HEK293 (cell line): ENCODE results near the gene HOXC10.

Experiments
- CTCF ChIA-PET: fragments of 350-600 bp; formaldehyde crosslinking; extraction: SDS; loops from one replicate; lab custom pipeline; 2021; ENCODE audit warnings: antibody characterized with exemption; lab: Yijun Ruan, JAX
- POLR2A ChIA-PET: fragments of 300-600 bp; formaldehyde crosslinking; extraction: SDS; loops from one replicate; lab custom pipeline; 2020; ENCODE audit warnings: antibody characterized with exemption, inconsistent platforms; lab: Yijun Ruan, JAX
- H3K27ac ChIP-seq: fragments of 200-500 bp; sonication (Bioruptor generic); 2 replicates; pipeline ENCODE4 v1.5.1; 2014; ENCODE audit warnings: low read depth, low read length, control low read depth, inconsistent platforms; ENCODE audit errors: extremely low read depth
- H3K36me3 ChIP-seq, 2 experiments: fragments of 200-500 bp in 1 of 2; sonication (Bioruptor generic) in 1 of 2; 1 replicate in 1 of 2; 2 replicates in 1 of 2; pipeline ENCODE4 v1.5.1; 2014 to 2017; ENCODE audit warnings: inconsistent platforms in 2 of 2, low read length in 2 of 2; ENCODE audit not compliant: control insufficient read depth in 2 of 2, insufficient read depth in 1 of 2
- H3K4me1 ChIP-seq: fragments of 200-500 bp; sonication (Bioruptor generic); 2 replicates; pipeline ENCODE4 v1.5.1; 2014; ENCODE audit warnings: mild to moderate bottlenecking, low read length, inconsistent platforms; ENCODE audit not compliant: control insufficient read depth, insufficient read depth
- H3K4me3 ChIP-seq: 2 replicates; pipeline ENCODE4 v1.5.1; 2011; ENCODE audit warnings: low read depth, mild to moderate bottlenecking, control low read depth, low read length, moderate library complexity
- H3K9me3 ChIP-seq: fragments of 200-500 bp; sonication (Bioruptor generic); 2 replicates; pipeline ENCODE4 v1.5.1; 2014; ENCODE audit warnings: low read depth, low read length, inconsistent platforms; ENCODE audit not compliant: control insufficient read depth, insufficient read depth
- GLIS1 ChIP-seq: fragments of 450-650 bp; formaldehyde crosslinking; IDR thresholded peaks from 2 replicates; pipeline ENCODE4 v1.5.1; 2016; ENCODE audit warnings: missing biosample characterization, missing genetic modification characterization
- IKZF3 ChIP-seq: fragments of 450-650 bp; IDR thresholded peaks from 2 replicates; pipeline ENCODE4 v1.5.0; 2018; ENCODE audit warnings: missing biosample characterization, mild to moderate bottlenecking, missing genetic modification characterization, moderate library complexity
- KLF8 ChIP-seq: fragments of 450-650 bp; formaldehyde crosslinking; IDR thresholded peaks from 2 replicates; pipeline ENCODE4 v1.5.1; 2016; ENCODE audit warnings: missing biosample characterization, missing genetic modification characterization
- ZBTB1 ChIP-seq: fragments of 450-650 bp; formaldehyde crosslinking; IDR thresholded peaks from 2 replicates; pipeline ENCODE4 v1.5.1; 2016; ENCODE audit warnings: missing biosample characterization, missing genetic modification characterization
- ZBTB48 ChIP-seq: fragments of 450-650 bp; formaldehyde crosslinking; IDR thresholded peaks from 2 replicates; pipeline ENCODE4 v1.5.1; 2016; ENCODE audit warnings: missing biosample characterization, missing genetic modification characterization
- ZBTB8A ChIP-seq: fragments of 450-650 bp; formaldehyde crosslinking; IDR thresholded peaks from 2 replicates; pipeline ENCODE4 v1.5.1; 2016; ENCODE audit warnings: missing biosample characterization, missing genetic modification characterization
- ZNF155 ChIP-seq: fragments of 450-650 bp; formaldehyde crosslinking; IDR thresholded peaks from 2 replicates; pipeline ENCODE4 v1.5.1; 2016; ENCODE audit warnings: missing biosample characterization, missing genetic modification characterization
- ZNF184 ChIP-seq: fragments of 450-650 bp; IDR thresholded peaks from 2 replicates; pipeline ENCODE4 v1.5.1; 2018; ENCODE audit warnings: missing biosample characterization, mild to moderate bottlenecking, missing genetic modification characterization
- ZNF202 ChIP-seq: fragments of 450-650 bp; formaldehyde crosslinking; IDR thresholded peaks from 2 replicates; pipeline ENCODE4 v1.5.1; 2016; ENCODE audit warnings: missing biosample characterization, missing genetic modification characterization, borderline replicate concordance
- ZNF221 ChIP-seq: fragments of 450-650 bp; formaldehyde crosslinking; IDR thresholded peaks from 2 replicates; pipeline ENCODE4 v1.5.1; 2017; ENCODE audit warnings: missing biosample characterization, missing genetic modification characterization, borderline replicate concordance
- ZNF266 ChIP-seq: fragments of 450-650 bp; formaldehyde crosslinking; IDR thresholded peaks from 2 replicates; pipeline ENCODE4 v1.5.1; 2016; ENCODE audit warnings: missing biosample characterization, missing genetic modification characterization, low read depth
- ZNF433 ChIP-seq: fragments of 450-650 bp; formaldehyde crosslinking; IDR thresholded peaks from 2 replicates; pipeline ENCODE4 v1.5.1; 2016; ENCODE audit warnings: missing biosample characterization, missing genetic modification characterization, low read depth
- ZNF555 ChIP-seq: fragments of 450-650 bp; formaldehyde crosslinking; conservative IDR thresholded peaks from 2 replicates; pipeline ENCODE4 v1.5.1; 2017; ENCODE audit warnings: missing biosample characterization, mild to moderate bottlenecking, missing genetic modification characterization, inconsistent platforms
- ZNF629 ChIP-seq: fragments of 450-650 bp; formaldehyde crosslinking; IDR thresholded peaks from 2 replicates; pipeline ENCODE4 v1.5.1; 2017; ENCODE audit warnings: missing biosample characterization, missing genetic modification characterization
- ZNF701 ChIP-seq: fragments of 450-650 bp; formaldehyde crosslinking; IDR thresholded peaks from 2 replicates; pipeline ENCODE4 v1.5.1; 2016; ENCODE audit warnings: missing biosample characterization, missing genetic modification characterization
- TF ChIP-seq, protein P1 (sequence below): fragments of 450-650 bp; formaldehyde crosslinking; IDR thresholded peaks from 2 replicates; pipeline ENCODE4 v1.5.1; 2016; ENCODE audit warnings: missing biosample characterization, missing genetic modification characterization
- TF ChIP-seq, protein P2 (sequence below): fragments of 450-650 bp; formaldehyde crosslinking; IDR thresholded peaks from 2 replicates; pipeline ENCODE4 v1.5.1; 2016; ENCODE audit warnings: missing biosample characterization, missing genetic modification characterization
- TF ChIP-seq, protein P3 (sequence below): fragments of 450-650 bp; formaldehyde crosslinking; IDR thresholded peaks from 2 replicates; pipeline ENCODE4 v1.5.1; 2016; ENCODE audit warnings: missing biosample characterization, missing genetic modification characterization
- TF ChIP-seq, protein P4 (sequence below): fragments of 450-650 bp; formaldehyde crosslinking; IDR thresholded peaks from 2 replicates; pipeline ENCODE4 v1.5.1; 2016; ENCODE audit warnings: missing biosample characterization, missing genetic modification characterization
- TF ChIP-seq, protein P5 (sequence below): fragments of 450-650 bp; formaldehyde crosslinking; conservative IDR thresholded peaks from 2 replicates; pipeline ENCODE4 v1.5.1; 2016; ENCODE audit warnings: low read depth, missing biosample characterization, missing genetic modification characterization
- TF ChIP-seq, protein P6 (sequence below): fragments of 450-650 bp; formaldehyde crosslinking; IDR thresholded peaks from 2 replicates; pipeline ENCODE4 v1.5.1; 2016; ENCODE audit warnings: missing biosample characterization, missing genetic modification characterization

Gene HOXC10

DNA sequence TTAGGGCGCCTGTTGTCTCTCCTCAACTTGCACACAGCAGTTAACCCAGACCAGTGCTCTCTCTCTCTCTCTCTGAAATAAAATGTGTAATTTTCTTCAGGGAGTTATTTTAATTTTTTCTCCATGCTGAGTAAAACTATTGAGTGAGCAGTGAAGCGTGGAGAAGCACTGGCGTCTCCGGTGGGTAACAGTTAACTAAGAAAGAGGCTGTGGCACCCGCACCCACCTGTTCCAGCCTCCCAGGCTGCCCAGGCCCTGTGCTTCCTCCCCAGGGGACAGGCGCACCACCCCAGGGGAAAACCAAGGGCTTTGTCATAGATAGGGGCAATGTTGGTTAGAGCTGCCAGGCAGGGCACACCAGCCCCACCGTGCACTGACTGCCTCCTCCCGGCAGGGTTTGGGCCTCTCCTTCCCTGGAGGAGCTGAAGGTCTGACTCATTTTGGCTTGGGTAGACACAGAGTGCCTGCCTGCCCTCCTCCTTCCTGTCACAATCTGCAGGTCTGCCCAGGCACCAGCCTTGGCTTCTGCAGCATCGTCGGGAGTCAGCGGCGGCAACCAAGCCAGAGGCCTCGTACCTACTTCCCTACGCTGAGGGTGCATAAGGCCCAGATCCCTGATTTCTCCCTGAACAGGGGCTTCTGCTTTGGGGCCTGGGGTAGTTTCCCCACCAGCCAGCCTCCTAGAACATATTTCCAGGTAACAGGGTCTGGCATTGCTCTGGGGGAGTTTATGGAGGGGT is 51.8 kb downstream of the HOXC10 start (continued):
- TF ChIP-seq, protein P1, sequence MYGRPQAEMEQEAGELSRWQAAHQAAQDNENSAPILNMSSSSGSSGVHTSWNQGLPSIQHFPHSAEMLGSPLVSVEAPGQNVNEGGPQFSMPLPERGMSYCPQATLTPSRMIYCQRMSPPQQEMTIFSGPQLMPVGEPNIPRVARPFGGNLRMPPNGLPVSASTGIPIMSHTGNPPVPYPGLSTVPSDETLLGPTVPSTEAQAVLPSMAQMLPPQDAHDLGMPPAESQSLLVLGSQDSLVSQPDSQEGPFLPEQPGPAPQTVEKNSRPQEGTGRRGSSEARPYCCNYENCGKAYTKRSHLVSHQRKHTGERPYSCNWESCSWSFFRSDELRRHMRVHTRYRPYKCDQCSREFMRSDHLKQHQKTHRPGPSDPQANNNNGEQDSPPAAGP (tag by site-specific recombination), result peak; percentile 85
- peak; percentile 54; the same call in 1 of the 2 replicates for TF ChIP-seq ZNF629 (tag by site-specific recombination)
- TF ChIP-seq ZBTB1, result 0 out of 2 replicates have a peak, but pooled peaks have one; percentile 19
- peak; percentile 72 for TF ChIP-seq ZBTB8A (tag by site-specific recombination)
- peak; percentile 71; the same call in 1 of the 2 replicates for TF ChIP-seq KLF8 (tag by site-specific recombination)
- TF ChIP-seq, protein P2, sequence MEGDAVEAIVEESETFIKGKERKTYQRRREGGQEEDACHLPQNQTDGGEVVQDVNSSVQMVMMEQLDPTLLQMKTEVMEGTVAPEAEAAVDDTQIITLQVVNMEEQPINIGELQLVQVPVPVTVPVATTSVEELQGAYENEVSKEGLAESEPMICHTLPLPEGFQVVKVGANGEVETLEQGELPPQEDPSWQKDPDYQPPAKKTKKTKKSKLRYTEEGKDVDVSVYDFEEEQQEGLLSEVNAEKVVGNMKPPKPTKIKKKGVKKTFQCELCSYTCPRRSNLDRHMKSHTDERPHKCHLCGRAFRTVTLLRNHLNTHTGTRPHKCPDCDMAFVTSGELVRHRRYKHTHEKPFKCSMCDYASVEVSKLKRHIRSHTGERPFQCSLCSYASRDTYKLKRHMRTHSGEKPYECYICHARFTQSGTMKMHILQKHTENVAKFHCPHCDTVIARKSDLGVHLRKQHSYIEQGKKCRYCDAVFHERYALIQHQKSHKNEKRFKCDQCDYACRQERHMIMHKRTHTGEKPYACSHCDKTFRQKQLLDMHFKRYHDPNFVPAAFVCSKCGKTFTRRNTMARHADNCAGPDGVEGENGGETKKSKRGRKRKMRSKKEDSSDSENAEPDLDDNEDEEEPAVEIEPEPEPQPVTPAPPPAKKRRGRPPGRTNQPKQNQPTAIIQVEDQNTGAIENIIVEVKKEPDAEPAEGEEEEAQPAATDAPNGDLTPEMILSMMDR (tag by site-specific recombination), result peak; percentile 80
- peak; percentile 94 for TF ChIP-seq ZBTB48 (tag by site-specific recombination)
- no peak for TF ChIP-seq ZNF555
- TF ChIP-seq ZNF155 (tag by site-specific recombination), result no peak
- peak; percentile 90 for TF ChIP-seq IKZF3
- no peak for TF ChIP-seq ZNF266 (tag by site-specific recombination)

DNA sequence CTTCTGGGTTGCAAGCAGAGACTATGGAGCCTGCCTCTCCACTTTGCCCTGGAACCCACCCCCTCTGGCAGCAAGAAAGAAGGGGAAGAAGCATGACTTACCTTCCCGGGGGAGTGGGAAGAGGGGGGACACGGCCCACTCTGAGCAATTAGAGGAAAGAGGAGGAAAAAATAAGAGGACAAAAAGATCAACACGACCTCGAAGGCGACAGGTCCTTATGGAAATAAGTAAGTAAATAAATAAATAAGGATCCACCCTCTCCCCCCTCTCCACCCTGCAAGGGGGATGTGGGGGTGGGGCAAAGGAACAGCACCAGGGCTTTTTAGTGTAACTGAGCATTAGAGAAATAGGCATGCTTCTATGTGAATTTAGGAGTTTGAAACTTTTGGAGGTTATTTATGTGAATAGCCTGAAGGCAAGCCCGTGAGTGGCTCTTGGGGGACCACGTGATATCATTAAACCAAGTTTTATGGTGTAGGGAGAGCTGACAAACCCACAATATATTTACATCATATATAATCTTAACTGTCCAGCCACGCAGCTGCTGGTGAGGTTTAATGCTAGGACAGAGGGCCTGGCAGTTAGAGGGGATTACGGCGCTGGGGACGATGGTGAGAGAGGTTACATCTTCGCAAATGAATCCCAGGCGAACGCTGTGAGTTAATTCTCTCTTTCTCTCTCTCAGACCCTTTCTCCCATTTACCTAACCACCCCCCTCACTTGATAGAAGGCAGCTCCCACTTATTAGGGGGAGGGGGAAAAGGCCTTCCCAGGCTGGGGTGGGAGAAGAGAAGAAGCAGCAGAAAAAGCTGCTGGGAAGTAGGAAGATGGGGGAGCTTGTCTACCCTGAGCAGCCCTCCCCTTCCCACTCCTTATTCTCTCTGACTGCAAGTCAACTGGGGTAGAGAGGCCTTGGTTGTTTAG is 52.7 kb downstream of the HOXC10 start:
- Histone ChIP-seq H3K9me3 (no peaks in the 10 kb centered on the region), H3K4me3 (no peak overlapping the region), H3K4me1 (peaks cover 62% of the 10 kb centered on the region), H3K36me3 (peaks cover 3 to 7% of the 10 kb centered on the region in 2 experiments; a peak in 2 of 3 replicates), H3K27ac (peak overlapping the region; percentile 100)
- ChIA-PET CTCF (interaction anchor here (0.6 to 3.5 kb wide), 15 partner anchors 9 to 300 kb away, joined by 3 to 17 read pairs (median 3); no protein-coding TSS in a partner anchor), POLR2A (interaction anchor here (0.5 to 2.3 kb wide), 4 partner anchors 16 to 164 kb away, joined by 3 to 18 read pairs (median 6); partner anchors contain the start of genes HOXC10 and HOXC4)
- TF ChIP-seq KLF8 (tag by site-specific recombination) (peak; percentile 27; the same call in 1 of the 2 replicates), ZNF433 (no peak), ZNF202 (tag by site-specific recombination) (no peak), GLIS1 (tag by site-specific recombination) (peak; percentile 90), ZNF184 (tag by site-specific recombination) (no peak), ZNF221 (tag by site-specific recombination) (no peak), ZNF701 (tag by site-specific recombination) (no peak)
- TF ChIP-seq, protein P3, sequence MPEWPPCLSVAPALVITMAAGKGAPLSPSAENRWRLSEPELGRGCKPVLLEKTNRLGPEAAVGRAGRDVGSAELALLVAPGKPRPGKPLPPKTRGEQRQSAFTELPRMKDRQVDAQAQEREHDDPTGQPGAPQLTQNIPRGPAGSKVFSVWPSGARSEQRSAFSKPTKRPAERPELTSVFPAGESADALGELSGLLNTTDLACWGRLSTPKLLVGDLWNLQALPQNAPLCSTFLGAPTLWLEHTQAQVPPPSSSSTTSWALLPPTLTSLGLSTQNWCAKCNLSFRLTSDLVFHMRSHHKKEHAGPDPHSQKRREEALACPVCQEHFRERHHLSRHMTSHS (tag by site-specific recombination), result no peak
- TF ChIP-seq, protein P4, sequence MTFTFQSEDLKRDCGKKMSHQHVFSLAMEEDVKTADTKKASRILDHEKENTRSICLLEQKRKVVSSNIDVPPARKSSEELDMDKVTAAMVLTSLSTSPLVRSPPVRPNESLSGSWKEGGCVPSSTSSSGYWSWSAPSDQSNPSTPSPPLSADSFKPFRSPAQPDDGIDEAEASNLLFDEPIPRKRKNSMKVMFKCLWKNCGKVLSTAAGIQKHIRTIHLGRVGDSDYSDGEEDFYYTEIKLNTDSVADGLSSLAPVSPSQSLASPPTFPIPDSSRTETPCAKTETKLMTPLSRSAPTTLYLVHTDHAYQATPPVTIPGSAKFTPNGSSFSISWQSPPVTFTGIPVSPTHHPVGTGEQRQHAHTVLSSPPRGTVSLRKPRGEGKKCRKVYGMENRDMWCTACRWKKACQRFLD (tag by site-specific recombination), result no peak
- TF ChIP-seq, protein P5, sequence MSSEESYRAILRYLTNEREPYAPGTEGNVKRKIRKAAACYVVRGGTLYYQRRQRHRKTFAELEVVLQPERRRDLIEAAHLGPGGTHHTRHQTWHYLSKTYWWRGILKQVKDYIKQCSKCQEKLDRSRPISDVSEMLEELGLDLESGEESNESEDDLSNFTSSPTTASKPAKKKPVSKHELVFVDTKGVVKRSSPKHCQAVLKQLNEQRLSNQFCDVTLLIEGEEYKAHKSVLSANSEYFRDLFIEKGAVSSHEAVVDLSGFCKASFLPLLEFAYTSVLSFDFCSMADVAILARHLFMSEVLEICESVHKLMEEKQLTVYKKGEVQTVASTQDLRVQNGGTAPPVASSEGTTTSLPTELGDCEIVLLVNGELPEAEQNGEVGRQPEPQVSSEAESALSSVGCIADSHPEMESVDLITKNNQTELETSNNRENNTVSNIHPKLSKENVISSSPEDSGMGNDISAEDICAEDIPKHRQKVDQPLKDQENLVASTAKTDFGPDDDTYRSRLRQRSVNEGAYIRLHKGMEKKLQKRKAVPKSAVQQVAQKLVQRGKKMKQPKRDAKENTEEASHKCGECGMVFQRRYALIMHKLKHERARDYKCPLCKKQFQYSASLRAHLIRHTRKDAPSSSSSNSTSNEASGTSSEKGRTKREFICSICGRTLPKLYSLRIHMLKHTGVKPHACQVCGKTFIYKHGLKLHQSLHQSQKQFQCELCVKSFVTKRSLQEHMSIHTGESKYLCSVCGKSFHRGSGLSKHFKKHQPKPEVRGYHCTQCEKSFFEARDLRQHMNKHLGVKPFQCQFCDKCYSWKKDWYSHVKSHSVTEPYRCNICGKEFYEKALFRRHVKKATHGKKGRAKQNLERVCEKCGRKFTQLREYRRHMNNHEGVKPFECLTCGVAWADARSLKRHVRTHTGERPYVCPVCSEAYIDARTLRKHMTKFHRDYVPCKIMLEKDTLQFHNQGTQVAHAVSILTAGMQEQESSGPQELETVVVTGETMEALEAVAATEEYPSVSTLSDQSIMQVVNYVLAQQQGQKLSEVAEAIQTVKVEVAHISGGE (tag by site-specific recombination), result peak; percentile 26; the same call in 1 of the 2 replicates
- TF ChIP-seq, protein P6, sequence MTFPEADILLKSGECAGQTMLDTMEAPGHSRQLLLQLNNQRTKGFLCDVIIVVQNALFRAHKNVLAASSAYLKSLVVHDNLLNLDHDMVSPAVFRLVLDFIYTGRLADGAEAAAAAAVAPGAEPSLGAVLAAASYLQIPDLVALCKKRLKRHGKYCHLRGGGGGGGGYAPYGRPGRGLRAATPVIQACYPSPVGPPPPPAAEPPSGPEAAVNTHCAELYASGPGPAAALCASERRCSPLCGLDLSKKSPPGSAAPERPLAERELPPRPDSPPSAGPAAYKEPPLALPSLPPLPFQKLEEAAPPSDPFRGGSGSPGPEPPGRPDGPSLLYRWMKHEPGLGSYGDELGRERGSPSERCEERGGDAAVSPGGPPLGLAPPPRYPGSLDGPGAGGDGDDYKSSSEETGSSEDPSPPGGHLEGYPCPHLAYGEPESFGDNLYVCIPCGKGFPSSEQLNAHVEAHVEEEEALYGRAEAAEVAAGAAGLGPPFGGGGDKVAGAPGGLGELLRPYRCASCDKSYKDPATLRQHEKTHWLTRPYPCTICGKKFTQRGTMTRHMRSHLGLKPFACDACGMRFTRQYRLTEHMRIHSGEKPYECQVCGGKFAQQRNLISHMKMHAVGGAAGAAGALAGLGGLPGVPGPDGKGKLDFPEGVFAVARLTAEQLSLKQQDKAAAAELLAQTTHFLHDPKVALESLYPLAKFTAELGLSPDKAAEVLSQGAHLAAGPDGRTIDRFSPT (tag by site-specific recombination), result peak; percentile 83
